HG02938 (cell line): ENCODE results near the gene EIF2B2.
"Not testable (repeated sequence)": the region's sequence is repeated elsewhere in the genome, so short reads cannot be mapped to it uniquely, and the experiment has no call there.

Source experiments
- ATAC-seq: cut with Tn5 transposase; IDR thresholded peaks from one replicate; pipeline ENCODE4 v1.9.1; 2021; ENCODE audit warnings: mild to moderate bottlenecking, moderate library complexity; ENCODE audit not compliant: unreplicated experiment

Gene EIF2B2

GRCh38 chr14:74988131-74988530, 14.6 kb upstream of the EIF2B2 start:
- ATAC-seq, result no peak

- ATAC-seq, result no peak
Observed at GRCh38 chr14:74988993-74989392, 13.7 kb upstream of the EIF2B2 start.

- not testable (repeated sequence) for ATAC-seq
Observed at GRCh38 chr14:74994182-74994581, 8.5 kb upstream of the EIF2B2 start.

- ATAC-seq, result not testable (repeated sequence)
Observed at GRCh38 chr14:74995781-74996180, 6.9 kb upstream of the EIF2B2 start.

- ATAC-seq, result no peak
Observed at GRCh38 chr14:75001261-75001660, 1.5 kb upstream of the EIF2B2 start.

GRCh38 chr14:75001899-75002298, 822 bp upstream of the EIF2B2 start:
- ATAC-seq, result no peak

- no peak for ATAC-seq
Observed at GRCh38 chr14:75003250-75004027, 718 bp downstream of the EIF2B2 start.

GRCh38 chr14:75005357-75005756, 2.6 kb downstream of the EIF2B2 start:
- no peak for ATAC-seq

- no peak for ATAC-seq
Observed at GRCh38 chr14:75009176-75009575, 6.5 kb downstream of the EIF2B2 start.

GRCh38 chr14:75010472-75011093, 7.9 kb downstream of the EIF2B2 start:
- no peak for ATAC-seq

- no peak for ATAC-seq
Observed at GRCh38 chr14:75011356-75011994, 8.8 kb downstream of the EIF2B2 start.

GRCh38 chr14:75013290-75013689, 10.6 kb downstream of the EIF2B2 start:
- ATAC-seq, result no peak

- no peak for ATAC-seq
Observed at GRCh38 chr14:75015496-75015895, 12.8 kb downstream of the EIF2B2 start.

- no peak for ATAC-seq
Observed at GRCh38 chr14:75016815-75017214, 14.1 kb downstream of the EIF2B2 start.

GRCh38 chr14:75018694-75019093, 16.0 kb downstream of the EIF2B2 start:
- no peak for ATAC-seq

- no peak for ATAC-seq
Observed at GRCh38 chr14:75022655-75023054, 19.9 kb downstream of the EIF2B2 start.

GRCh38 chr14:75023108-75023507, 20.4 kb downstream of the EIF2B2 start:
- no peak for ATAC-seq

GRCh38 chr14:75025082-75025481, 22.4 kb downstream of the EIF2B2 start:
- no peak for ATAC-seq

GRCh38 chr14:75025876-75026275, 23.2 kb downstream of the EIF2B2 start:
- ATAC-seq, result no peak

- ATAC-seq, result no peak
Observed at GRCh38 chr14:75030147-75030546, 27.4 kb downstream of the EIF2B2 start.

GRCh38 chr14:75032939-75033338, 30.2 kb downstream of the EIF2B2 start:
- ATAC-seq, result no peak

- no peak for ATAC-seq
Observed at GRCh38 chr14:75040507-75040906, 37.8 kb downstream of the EIF2B2 start.
